ENCODE data around the gene STMN3. TPM values are rescaled to one million over a fixed set of nuclear protein-coding genes. Genes with fewer than 3 reads are reported as not detected.

The STMN3 gene
- total RNA-seq, 1 experiment from 2014 or later: 42.7 TPM

- DNase-seq (ENCODE audit: low read depth, low spot score) (no peak), ATAC-seq (no peak)
- no peaks in the 10 kb centered on the region for H3K36me3 ChIP-seq (ENCODE audit: control insufficient read depth, insufficient read depth, low read length)
- H3K4me1 ChIP-seq (ENCODE audit: control insufficient read depth, insufficient read depth, low read length): peaks cover 50% of the 10 kb centered on the region
- intact Hi-C loops (cut with micrococcal nuclease; ENCODE audit: unreplicated experiment) (no loop called here), in situ Hi-C loops (cut with HindIII; ENCODE audit: low pct_unique_long_range_greater_than_20kb, low sequenced_read_pairs) (no loop called here)
- H3K4me3 ChIP-seq (ENCODE audit: low read depth in 2 of 2, low read length in 2 of 2): no peak overlapping the region
- BruUV-seq (replicated peaks): no TSS peak
- POLR2A ChIA-PET: interaction anchor here (0.6 kb wide), 1 partner anchor 280 kb away, joined by 9 read pairs; no protein-coding TSS in a partner anchor
- CTCF ChIA-PET: no interaction called here
- H3K27ac ChIP-seq (ENCODE audit: low read length): peak overlapping the region; percentile 59; the same call in 1 of the 2 replicates
- H3K9me3 ChIP-seq (ENCODE audit: control insufficient read depth, insufficient read depth, low read depth, low read length): no peaks in the 10 kb centered on the region
- H3K27me3 ChIP-seq (ENCODE audit: control insufficient read depth, insufficient read depth, low read length): no peaks in the 10 kb centered on the region
- TF ChIP-seq, protein P1, sequence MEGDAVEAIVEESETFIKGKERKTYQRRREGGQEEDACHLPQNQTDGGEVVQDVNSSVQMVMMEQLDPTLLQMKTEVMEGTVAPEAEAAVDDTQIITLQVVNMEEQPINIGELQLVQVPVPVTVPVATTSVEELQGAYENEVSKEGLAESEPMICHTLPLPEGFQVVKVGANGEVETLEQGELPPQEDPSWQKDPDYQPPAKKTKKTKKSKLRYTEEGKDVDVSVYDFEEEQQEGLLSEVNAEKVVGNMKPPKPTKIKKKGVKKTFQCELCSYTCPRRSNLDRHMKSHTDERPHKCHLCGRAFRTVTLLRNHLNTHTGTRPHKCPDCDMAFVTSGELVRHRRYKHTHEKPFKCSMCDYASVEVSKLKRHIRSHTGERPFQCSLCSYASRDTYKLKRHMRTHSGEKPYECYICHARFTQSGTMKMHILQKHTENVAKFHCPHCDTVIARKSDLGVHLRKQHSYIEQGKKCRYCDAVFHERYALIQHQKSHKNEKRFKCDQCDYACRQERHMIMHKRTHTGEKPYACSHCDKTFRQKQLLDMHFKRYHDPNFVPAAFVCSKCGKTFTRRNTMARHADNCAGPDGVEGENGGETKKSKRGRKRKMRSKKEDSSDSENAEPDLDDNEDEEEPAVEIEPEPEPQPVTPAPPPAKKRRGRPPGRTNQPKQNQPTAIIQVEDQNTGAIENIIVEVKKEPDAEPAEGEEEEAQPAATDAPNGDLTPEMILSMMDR (IDR thresholded peaks at IDR 0.05): no peak
- TF ChIP-seq POLR2AphosphoS5 (IDR thresholded peaks at IDR 0.05; ENCODE audit: low read depth, low read length) (peak; percentile 3; the same call in 1 of the 2 replicates), SIN3A (IDR thresholded peaks at IDR 0.05; ENCODE audit: borderline replicate concordance, insufficient read depth, low read depth, low read length) (no peak), TCF7L2 (IDR thresholded peaks at IDR 0.05; ENCODE audit: low read depth, low read length) (no peak)
Observed at GRCh38 chr20:63695424-63696305, 42.4 kb upstream of the STMN3 start.

DNA sequence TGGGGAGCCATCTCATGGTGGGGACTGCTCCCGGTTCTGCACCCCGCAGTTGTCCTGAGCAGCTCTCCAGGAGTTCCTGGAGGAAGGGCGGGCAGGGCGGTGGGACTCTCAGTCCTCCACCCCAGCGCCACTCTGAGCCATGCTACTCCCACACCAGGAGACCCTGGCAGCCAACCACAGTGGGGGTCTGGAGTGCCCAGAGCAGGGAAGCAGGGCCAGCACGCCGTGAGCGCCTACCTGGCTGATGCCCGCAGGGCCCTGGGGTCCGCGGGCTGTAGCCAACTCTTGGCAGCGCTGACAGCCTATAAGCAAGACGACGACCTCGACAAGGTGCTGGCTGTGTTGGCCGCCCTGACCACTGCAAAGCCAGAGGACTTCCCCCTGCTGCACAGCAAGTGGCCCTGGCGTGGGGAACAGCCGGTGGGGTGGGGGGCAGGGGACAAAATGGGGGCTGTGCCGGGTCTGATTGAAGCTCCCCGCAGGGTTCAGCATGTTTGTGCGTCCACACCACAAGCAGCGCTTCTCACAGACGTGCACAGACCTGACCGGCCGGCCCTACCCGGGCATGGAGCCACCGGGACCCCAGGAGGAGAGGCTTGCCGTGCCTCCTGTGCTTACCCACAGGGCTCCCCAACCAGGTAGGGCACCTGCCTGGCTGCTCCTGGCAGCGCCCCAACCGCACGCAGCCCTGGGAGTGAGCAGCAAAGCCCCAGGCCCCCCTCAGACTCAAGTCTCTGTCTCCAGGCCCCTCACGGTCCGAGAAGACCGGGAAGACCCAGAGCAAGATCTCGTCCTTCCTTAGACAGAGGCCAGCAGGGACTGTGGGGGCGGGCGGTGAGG is 41.6 kb upstream of the STMN3 start:
- H3K27me3 ChIP-seq (ENCODE audit: control insufficient read depth, insufficient read depth, low read length): no peaks in the 10 kb centered on the region
- H3K4me1 ChIP-seq (ENCODE audit: control insufficient read depth, insufficient read depth, low read length): peaks cover 43% of the 10 kb centered on the region
- in situ Hi-C loops (cut with HindIII; ENCODE audit: low pct_unique_long_range_greater_than_20kb, low sequenced_read_pairs): no loop called here

More for the DNA sequence above, 41.6 kb upstream of the STMN3 start:
- ChIA-PET CTCF (no interaction called here), POLR2A (no interaction called here)
- Histone ChIP-seq H3K27ac (ENCODE audit: low read length) (0 out of 2 replicates have a peak overlapping the region, but pooled peaks have one; percentile 23), H3K4me3 (ENCODE audit: low read depth in 2 of 2, low read length in 2 of 2) (no peak overlapping the region), H3K9me3 (ENCODE audit: control insufficient read depth, insufficient read depth, low read depth, low read length) (no peaks in the 10 kb centered on the region), H3K36me3 (ENCODE audit: control insufficient read depth, insufficient read depth, low read length) (no peaks in the 10 kb centered on the region)
- no TSS peak for BruUV-seq (replicated peaks)
- intact Hi-C loops (cut with micrococcal nuclease; ENCODE audit: unreplicated experiment): no loop called here
- ATAC-seq (no peak), DNase-seq (ENCODE audit: low read depth, low spot score) (no peak)
- TF ChIP-seq SIN3A (IDR thresholded peaks at IDR 0.05; ENCODE audit: borderline replicate concordance, insufficient read depth, low read depth, low read length): no peak
- TF ChIP-seq, protein P1 (IDR thresholded peaks at IDR 0.05): no peak
- no peak for TF ChIP-seq POLR2AphosphoS5 (IDR thresholded peaks at IDR 0.05; ENCODE audit: low read depth, low read length)
- TF ChIP-seq TCF7L2 (IDR thresholded peaks at IDR 0.05; ENCODE audit: low read depth, low read length): no peak
- no peak for TF ChIP-seq REST (IDR thresholded peaks at IDR 0.05; ENCODE audit: insufficient read depth in 1 of 2, low read depth in 2 of 2, low read length in 1 of 2)
